HG03565 (cell line): ENCODE measurements around the gene NHSL1.

Experiments used
- ATAC-seq: cut with Tn5 transposase; IDR thresholded peaks from one replicate; pipeline ENCODE4 v1.9.1; 2021; ENCODE audit warnings: mild to moderate bottlenecking, moderate library complexity; ENCODE audit not compliant: unreplicated experiment

The NHSL1 gene

DNA sequence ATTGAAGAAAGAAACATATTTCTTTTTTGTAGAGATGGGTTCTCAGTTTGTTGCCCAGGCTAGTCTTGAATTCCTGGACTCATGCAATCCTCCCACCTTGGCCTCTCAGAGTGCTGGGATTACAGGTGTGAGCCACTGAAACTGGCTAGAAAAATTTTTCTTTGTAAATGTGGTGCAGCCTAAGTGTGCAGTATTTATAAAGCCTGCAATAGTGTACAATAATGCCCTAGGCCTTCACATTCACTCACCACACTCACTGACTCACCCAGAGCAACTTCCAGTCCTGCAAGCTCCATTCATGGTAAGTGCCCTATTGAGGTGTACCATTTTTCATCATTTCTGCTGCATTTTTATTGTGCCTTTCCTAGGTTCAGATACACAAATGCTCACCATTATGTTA is 31.4 kb downstream of the NHSL1 start:
- no peak for ATAC-seq

DNA sequence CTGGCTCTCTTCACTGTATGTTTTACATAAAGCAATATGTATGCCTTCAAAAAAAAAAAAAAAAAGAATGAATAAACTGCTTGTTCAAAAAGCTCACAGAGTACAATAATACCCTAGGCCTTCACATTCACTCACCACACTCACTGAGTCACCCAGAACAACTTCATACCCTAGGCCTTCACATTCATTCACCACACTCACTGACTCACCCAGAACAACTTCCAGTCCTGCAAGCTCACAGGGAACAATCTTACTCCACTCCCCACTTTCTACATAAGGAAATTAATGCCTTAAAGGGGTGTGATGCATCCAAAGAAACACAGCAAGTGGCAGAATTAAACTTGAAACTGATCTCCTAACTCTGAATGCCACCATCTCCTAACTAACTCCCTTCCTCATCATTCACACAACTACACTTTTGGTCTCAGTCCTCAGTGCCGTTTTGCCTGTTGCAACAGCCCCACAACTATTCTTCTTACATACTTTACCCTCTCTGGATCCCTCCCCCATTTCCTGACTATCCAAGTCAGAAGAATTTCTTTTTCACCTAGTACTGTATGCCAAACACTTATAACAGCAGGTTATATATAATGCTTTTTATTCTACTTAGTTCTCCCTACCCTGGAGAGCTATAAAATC is 34.2 kb downstream of the NHSL1 start:
- ATAC-seq: no peak

- no peak for ATAC-seq
Measured at GRCh38 chr6:138464085-138464484, 35.2 kb downstream of the NHSL1 start.

GRCh38 chr6:138461647-138462046 is 37.6 kb downstream of the NHSL1 start:
- ATAC-seq: no peak

- no peak for ATAC-seq
Measured at GRCh38 chr6:138456401-138456790, 42.9 kb downstream of the NHSL1 start.

- ATAC-seq: peak; percentile 89
Measured at GRCh38 chr6:138455746-138456400, 43.4 kb downstream of the NHSL1 start.

GRCh38 chr6:138454981-138455706 is 44.1 kb downstream of the NHSL1 start:
- peak; percentile 38 for ATAC-seq

DNA sequence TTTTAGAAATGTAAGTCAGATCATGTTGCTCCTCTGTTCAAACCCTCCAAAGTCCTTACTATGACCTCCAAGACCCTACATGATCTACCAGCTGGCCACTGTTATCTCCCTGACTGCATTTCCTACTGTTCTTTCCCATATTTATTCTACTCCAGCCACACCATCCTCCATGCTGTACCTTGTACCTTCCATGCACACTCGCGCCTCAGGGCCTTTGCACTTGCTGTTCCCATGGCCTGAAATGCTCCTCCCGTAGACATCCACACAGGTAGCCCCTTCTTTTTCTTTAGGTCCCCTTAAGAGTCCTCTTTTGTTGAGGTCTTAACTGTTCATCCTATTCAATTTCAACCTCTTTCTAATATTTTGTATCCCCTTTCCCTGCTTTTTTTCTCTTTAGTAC is 48.3 kb downstream of the NHSL1 start:
- ATAC-seq: no peak

DNA sequence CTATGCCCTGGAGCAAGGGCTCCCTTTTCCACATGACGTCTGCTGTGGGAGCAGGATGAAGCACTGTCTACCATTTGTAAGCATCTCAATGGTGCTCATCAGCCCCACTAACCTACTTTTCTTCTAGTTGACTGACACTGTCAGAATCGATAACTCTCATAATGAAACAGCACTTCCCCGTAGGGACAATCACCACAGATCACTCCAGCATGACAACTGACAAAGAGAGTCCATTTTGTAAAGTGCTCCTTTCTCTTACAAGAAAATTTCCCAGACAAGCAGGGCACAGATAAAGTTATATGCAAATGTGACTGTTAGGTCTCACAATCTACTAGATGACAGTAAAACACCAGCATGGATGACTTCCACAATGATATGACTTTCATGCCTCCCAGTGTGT is 48.8 kb downstream of the NHSL1 start:
- peak; percentile 65 for ATAC-seq

DNA sequence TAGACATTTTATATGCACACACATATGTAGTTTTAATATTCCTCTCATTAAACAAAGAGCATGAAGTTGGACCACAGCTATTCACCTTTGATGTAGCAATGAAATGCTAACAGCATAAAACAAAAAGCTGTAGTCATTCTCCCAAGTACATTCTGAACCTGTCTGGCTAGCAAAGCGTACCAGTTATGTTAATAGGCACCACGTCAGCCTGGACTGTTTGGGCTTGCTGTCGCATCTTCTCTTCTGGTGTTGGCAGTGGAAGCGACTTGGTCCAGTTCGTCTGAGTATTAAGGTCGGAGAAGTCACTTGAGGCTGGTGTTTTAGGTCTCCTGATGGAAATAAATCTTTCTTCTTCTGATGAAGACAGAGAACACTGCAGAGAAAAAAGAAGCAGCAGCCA is 52.5 kb downstream of the NHSL1 start:
- no peak for ATAC-seq

- ATAC-seq: no peak
Measured at GRCh38 chr6:138443979-138444378, 55.3 kb downstream of the NHSL1 start.

DNA sequence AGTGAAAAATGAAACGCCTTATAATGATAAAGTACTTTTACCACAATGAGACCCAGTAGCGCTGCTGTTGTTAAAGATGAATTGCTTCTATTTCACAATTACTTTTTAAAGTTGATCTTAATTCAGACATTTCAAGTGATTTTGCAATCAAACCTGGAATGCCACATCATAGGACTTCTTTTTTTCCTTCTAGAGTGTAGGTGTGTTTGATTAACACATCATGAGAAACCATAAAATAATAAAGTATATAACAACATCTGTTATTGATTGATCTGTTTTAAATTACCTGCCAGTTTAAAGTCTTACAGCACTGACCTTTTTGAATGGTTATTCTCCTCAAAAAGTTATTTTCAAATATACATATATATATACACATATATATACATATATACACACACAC is 56.6 kb downstream of the NHSL1 start:
- ATAC-seq: no peak

- ATAC-seq: no peak
Measured at GRCh38 chr6:138441965-138442364, 57.3 kb downstream of the NHSL1 start.

GRCh38 chr6:138440758-138441357 is 58.4 kb downstream of the NHSL1 start:
- ATAC-seq: no peak

- no peak for ATAC-seq
Measured at GRCh38 chr6:138440296-138440695, 59.0 kb downstream of the NHSL1 start.

DNA sequence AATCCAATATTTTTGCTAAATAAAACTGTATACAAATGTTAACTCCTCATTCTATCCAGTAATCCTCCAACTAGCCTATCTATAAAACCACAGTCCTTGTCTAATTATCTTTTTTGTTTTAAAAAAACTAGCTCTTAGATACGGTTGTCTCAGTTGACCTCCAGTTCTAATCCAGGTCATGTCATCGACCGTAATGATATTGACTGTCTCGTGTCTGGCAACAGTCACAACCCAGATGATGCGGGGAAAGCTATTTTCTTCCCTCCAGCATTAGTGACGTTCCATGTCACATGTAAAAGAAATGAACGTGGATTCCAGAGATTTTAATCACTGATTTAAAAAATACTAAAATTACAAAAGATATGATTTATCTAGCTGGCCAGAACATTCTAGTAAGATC is 59.7 kb downstream of the NHSL1 start:
- ATAC-seq: no peak

GRCh38 chr6:138434925-138435324 is 64.4 kb downstream of the NHSL1 start:
- no peak for ATAC-seq

DNA sequence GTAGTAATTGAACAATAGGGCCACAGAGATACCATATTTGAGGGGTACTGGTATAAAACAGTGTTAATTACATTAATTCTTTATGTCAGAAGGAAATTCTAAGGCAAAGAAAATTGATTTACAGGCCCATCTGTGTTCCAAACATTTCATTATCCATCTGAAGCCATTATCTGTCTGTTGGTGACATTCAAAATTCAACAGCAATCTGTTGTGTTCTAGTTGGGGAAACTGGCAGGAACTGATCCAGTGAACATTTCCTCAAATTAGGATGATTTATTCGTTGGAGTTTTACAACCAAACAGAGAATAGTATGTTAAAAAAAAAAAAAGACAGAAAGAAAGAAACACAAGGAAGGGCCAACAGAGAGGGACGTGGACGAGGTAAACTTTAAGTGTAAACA is 65.2 kb downstream of the NHSL1 start:
- ATAC-seq: no peak

- ATAC-seq: no peak
Measured at GRCh38 chr6:138432063-138432356, 67.3 kb downstream of the NHSL1 start.

DNA sequence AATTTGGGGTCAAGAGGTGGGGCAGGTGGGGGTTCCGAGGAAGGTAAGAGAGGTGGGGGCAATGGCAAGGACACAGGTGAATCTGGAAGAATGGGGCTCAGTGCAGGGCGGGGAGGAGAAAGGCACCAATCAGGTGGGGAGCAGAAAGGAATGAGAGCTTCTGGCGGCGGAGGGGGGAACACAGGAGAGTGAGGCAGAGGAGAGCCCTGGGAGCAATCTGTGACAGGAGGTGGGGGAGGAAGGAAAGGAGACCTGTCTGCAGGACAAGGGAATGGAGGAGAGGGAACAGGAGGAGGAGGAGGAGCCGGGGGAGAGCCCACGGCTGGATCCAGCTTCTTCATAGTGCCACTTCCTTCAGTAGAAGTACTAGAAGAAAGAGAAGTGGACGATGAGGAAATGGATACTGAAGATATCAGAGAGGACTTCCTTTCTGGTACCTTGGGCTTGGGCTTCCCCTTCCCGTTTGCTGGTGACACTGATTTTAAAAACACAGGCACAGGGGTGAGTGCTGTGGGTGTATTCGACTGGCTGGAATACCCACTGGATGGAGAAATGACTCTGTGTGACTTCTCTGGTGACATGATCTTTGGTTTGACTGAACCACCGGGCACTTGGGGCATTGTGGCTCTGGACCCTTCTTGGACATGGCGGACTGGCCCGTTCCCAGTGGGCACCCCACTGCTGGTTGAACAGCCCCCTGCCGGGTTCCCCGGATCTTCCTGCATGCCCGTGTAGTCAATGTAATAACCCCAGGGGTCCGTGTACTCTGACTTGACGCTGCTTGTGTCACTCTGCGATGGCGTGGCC is 67.8 kb downstream of the NHSL1 start:
- no peak for ATAC-seq
